HCT116 (cell line): Measurements from ENCODE around the gene OR52E2. TPM values are rescaled to one million over a fixed set of nuclear protein-coding genes. Genes with fewer than 3 reads are reported as not detected.
"Not testable (repeated sequence)": the region's sequence is repeated elsewhere in the genome, so short reads cannot be mapped to it uniquely, and the experiment has no call there.

ENCODE experiments used
- ATAC-seq: fragments of 200-7000 bp; cut with Tn5 transposase; 2 replicates; pipeline ENCODE4 v1.9.1; 2020; ENCODE audit warnings: mild to moderate bottlenecking, moderate library complexity
- BruUV-seq: library from RNA; stranded (reverse); fragments of 400-500 nt; replicated peaks from 2 replicates; lab custom pipeline; 2021; lab: Mats Ljungman, UMichigan
- CTCF ChIA-PET: fragments of 300-600 bp; sonication (Branson Sonifier 250); formaldehyde crosslinking; loops from one replicate; lab custom pipeline; 2021; ENCODE audit warnings: antibody characterized with exemption; lab: Charles Lee
- POLR2A ChIA-PET: fragments of 300-600, 350-600 bp; sonication (Branson Sonifier 250); formaldehyde crosslinking; loops from one replicate; lab custom pipeline; 2021; ENCODE audit warnings: antibody characterized with exemption; lab: Charles Lee
- RAD21 ChIA-PET, 2 experiments: fragments of 300-600 bp; sonication (Branson Sonifier 250); formaldehyde crosslinking; loops; one replicate each; lab custom pipeline; 2023; ENCODE audit warnings: low total read pairs in 2 of 2; ENCODE audit not compliant: uncharacterized antibody in 2 of 2, unreplicated experiment in 2 of 2, low non-redundant PET in 1 of 2; lab: Charles Lee
- DNase-seq: peaks from one replicate; pipeline ENCODE4 v3.0.0-alpha.2; 2010; ENCODE audit warnings: low read depth, low spot score
- H2AFZ ChIP-seq: fragments of 200-600 bp; shearing (Covaris generic), sonication (generic); 2 replicates; pipeline ENCODE4 v1.6.1; 2017; ENCODE audit warnings: low read depth, mixed run types, mixed read lengths, antibody characterized with exemption, low read length; ENCODE audit not compliant: poor library complexity, severe bottlenecking
- H3K27ac ChIP-seq: 2 replicates; pipeline ENCODE4 v1.5.1; 2012; ENCODE audit warnings: low read depth, low read length
- H3K27me3 ChIP-seq: fragments of 200-600 bp; sonication (generic); 2 replicates; pipeline ENCODE4 v1.6.1; 2016; ENCODE audit warnings: mixed run types, low read length, mixed read lengths; ENCODE audit not compliant: insufficient read depth
- H3K36me3 ChIP-seq, 2 experiments: fragments of 200-500 bp in 1 of 2; fragments of 200-600 bp in 1 of 2; sonication (Bioruptor generic) in 1 of 2; sonication (generic) in 1 of 2; 2 replicates each; pipeline versions ENCODE4 v1.5.1 to v1.6.1; 2014 to 2016; ENCODE audit warnings: low read length in 2 of 2, inconsistent platforms in 1 of 2, mixed read lengths in 1 of 2, mixed run types in 1 of 2; ENCODE audit not compliant: insufficient read depth in 2 of 2, control insufficient read depth in 1 of 2
- H3K4me1 ChIP-seq, 2 experiments: fragments of 200-600 bp in 1 of 2; sonication (generic) in 1 of 2; 2 replicates each; pipeline versions ENCODE4 v1.5.1 to v1.6.1; 2012 to 2017; ENCODE audit warnings: low read length in 2 of 2, inconsistent platforms in 1 of 2, mild to moderate bottlenecking in 1 of 2, mixed read lengths in 1 of 2, mixed run types in 1 of 2, moderate library complexity in 1 of 2; ENCODE audit not compliant: insufficient read depth in 2 of 2, control insufficient read depth in 1 of 2
- H3K4me2 ChIP-seq: fragments of 200-600 bp; sonication (generic); 2 replicates; pipeline ENCODE4 v1.6.1; 2017; ENCODE audit warnings: mixed run types, low read length, mixed read lengths
- H3K4me3 ChIP-seq, 2 experiments: fragments of 200-600 bp in 1 of 2; sonication (generic) in 1 of 2; replicated peaks in 1 of 2; 2 replicates each; pipeline ENCODE4 v1.5.1; 2011 to 2016; ENCODE audit warnings: low read length in 2 of 2, control low read depth in 1 of 2, low read depth in 1 of 2, mild to moderate bottlenecking in 1 of 2, mixed read lengths in 1 of 2, mixed run types in 1 of 2
- H3K79me2 ChIP-seq: fragments of 200-600 bp; sonication (generic); 2 replicates; pipeline ENCODE4 v1.6.1; 2017; ENCODE audit warnings: mild to moderate bottlenecking, mixed run types, low read length, moderate library complexity, mixed read lengths; ENCODE audit not compliant: insufficient read depth
- H3K9ac ChIP-seq: fragments of 200-600 bp; sonication (generic); 2 replicates; pipeline ENCODE4 v1.6.1; 2016; ENCODE audit warnings: low read length, mixed read lengths
- H3K9me2 ChIP-seq: fragments of 200-600 bp; sonication (generic), shearing (Covaris generic); 2 replicates; pipeline ENCODE4 v1.6.1; 2017; ENCODE audit warnings: mixed run types, mild to moderate bottlenecking, moderate library complexity; ENCODE audit not compliant: insufficient read depth
- H3K9me3 ChIP-seq, 2 experiments: fragments of 200-500 bp in 1 of 2; fragments of 200-600 bp in 1 of 2; sonication (Bioruptor generic) in 1 of 2; sonication (generic) in 1 of 2; 2 replicates each; pipeline ENCODE4 v1.6.1; 2014 to 2017; ENCODE audit warnings: low read length in 2 of 2, mixed read lengths in 2 of 2, inconsistent platforms in 1 of 2, low read depth in 1 of 2, mild to moderate bottlenecking in 1 of 2, mixed run types in 1 of 2, moderate library complexity in 1 of 2; ENCODE audit not compliant: control insufficient read depth in 1 of 2, insufficient read depth in 1 of 2
- H4K20me1 ChIP-seq: fragments of 200-600 bp; sonication (generic), shearing (Covaris generic); 2 replicates; pipeline ENCODE4 v1.6.1; 2017; ENCODE audit warnings: mixed run types, mild to moderate bottlenecking, moderate library complexity; ENCODE audit not compliant: insufficient read depth
- CBX3 ChIP-seq: IDR thresholded peaks from 2 replicates; pipeline ENCODE4 v1.6.1; 2012; ENCODE audit warnings: low read depth
- CEBPB ChIP-seq: IDR thresholded peaks from 2 replicates; pipeline ENCODE4 v1.6.1; 2012; ENCODE audit warnings: low read depth
- EZH2 ChIP-seq: fragments of 200-600 bp; sonication (generic); IDR thresholded peaks from 2 replicates; pipeline ENCODE4 v1.6.1; 2017; ENCODE audit warnings: antibody characterized with exemption, mixed run types
- EZH2phosphoT487 ChIP-seq: fragments of 200-600 bp; IDR thresholded peaks from 2 replicates; pipeline ENCODE4 v1.6.1; 2018; ENCODE audit warnings: antibody characterized with exemption, borderline replicate concordance
- FOSL1 ChIP-seq: IDR thresholded peaks from 2 replicates; pipeline ENCODE4 v1.6.1; 2012; ENCODE audit warnings: low read depth
- RAD21 ChIP-seq: IDR thresholded peaks from 2 replicates; pipeline ENCODE4 v1.6.1; 2012; ENCODE audit warnings: low read depth, mild to moderate bottlenecking
- SIN3A ChIP-seq: IDR thresholded peaks from 2 replicates; pipeline ENCODE4 v1.6.1; 2012; ENCODE audit warnings: low read depth
- SP1 ChIP-seq: IDR thresholded peaks from 2 replicates; pipeline ENCODE4 v1.6.1; 2012; ENCODE audit warnings: low read depth
- YY1 ChIP-seq: IDR thresholded peaks from 2 replicates; pipeline ENCODE4 v1.6.1; 2011; ENCODE audit warnings: low read length, low read depth, moderate library complexity, mild to moderate bottlenecking; ENCODE audit not compliant: insufficient replicate concordance; ENCODE audit errors: extremely low read depth
- ZFX ChIP-seq: fragments of 450-650 bp; IDR thresholded peaks from 2 replicates; pipeline ENCODE4 v1.6.1; 2017
- ZNF274 ChIP-seq: fragments of 200-500 bp; sonication (Bioruptor generic); IDR thresholded peaks from 2 replicates; pipeline ENCODE4 v1.6.1; 2014; ENCODE audit warnings: mild to moderate bottlenecking, low read depth, low read length, inconsistent platforms
- intact Hi-C: fragments of 100-400 bp; cut with micrococcal nuclease; formaldehyde crosslinking; loops from 2 replicates; pipeline ENCODE4 v1.10.0; 2022
- total RNA-seq: library from RNA; stranded (reverse); gene quantifications from one replicate; pipeline ENCODE4 v1.2.1, GENCODE V29; 2021; ENCODE audit not compliant: unreplicated experiment
- TF ChIP-seq, protein P1 (sequence below): IDR thresholded peaks from 2 replicates; pipeline ENCODE4 v1.6.1; 2012
- TF ChIP-seq, protein P2 (sequence below): IDR thresholded peaks from 2 replicates; pipeline ENCODE4 v1.6.1; 2012
- TF ChIP-seq, protein P3 (sequence below), 3 experiments: fragments of 200-600 bp in 1 of 3; sonication (generic) in 1 of 3; IDR thresholded peaks in 2 of 3; conservative IDR thresholded peaks in 1 of 3; 2 replicates each; pipeline ENCODE4 v1.5.1; 2012 to 2017; ENCODE audit warnings: low read depth in 2 of 3, low read length in 2 of 3, antibody characterized with exemption in 1 of 3, borderline replicate concordance in 1 of 3, control low read depth in 1 of 3, mild to moderate bottlenecking in 1 of 3, mixed read lengths in 1 of 3, mixed run types in 1 of 3, moderate library complexity in 1 of 3; ENCODE audit not compliant: insufficient read depth in 1 of 3

OR52E2 gene
- total RNA-seq, 1 experiment from 2014 or later = not detected

DNA sequence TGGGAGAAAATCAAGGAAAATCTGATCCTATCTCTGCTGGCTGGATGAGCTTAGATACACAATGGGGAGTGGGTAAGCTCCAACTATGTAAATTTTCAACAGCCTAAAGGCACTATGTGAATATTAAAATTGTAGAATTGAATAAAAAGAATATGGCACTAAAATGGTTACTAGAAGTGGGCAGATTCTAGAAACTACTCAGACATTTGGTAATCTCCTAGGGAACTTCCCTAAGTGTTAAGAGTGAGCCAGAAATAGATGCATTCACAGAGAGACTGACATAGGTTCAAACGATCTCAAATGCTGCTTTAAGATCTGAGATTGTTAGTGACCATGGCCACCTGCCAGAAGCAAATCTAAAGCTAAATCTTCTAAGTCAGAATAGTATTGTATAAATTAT, 5.6 kb upstream of the OR52E2 start:
- ChIA-PET CTCF (no interaction called here), POLR2A (no interaction called here), RAD21 (no interaction called here)
- Histone ChIP-seq H3K4me2 (no peak overlapping the region), H3K27me3 (peaks cover 76% of the 10 kb centered on the region), H2AFZ (no peak overlapping the region), H4K20me1 (no peaks in the 10 kb centered on the region), H3K4me1 (no peaks in the 10 kb centered on the region), H3K9me3 (no peaks in the 10 kb centered on the region), H3K9ac (no peak overlapping the region), H3K9me2 (no peaks in the 10 kb centered on the region), H3K36me3 (no peaks in the 10 kb centered on the region), H3K4me3 (no peak overlapping the region), H3K27ac (no peak overlapping the region), H3K79me2 (no peaks in the 10 kb centered on the region)
- DNase-seq (no peak), ATAC-seq (no peak)
- BruUV-seq = no TSS peak
- TF ChIP-seq, protein P1, sequence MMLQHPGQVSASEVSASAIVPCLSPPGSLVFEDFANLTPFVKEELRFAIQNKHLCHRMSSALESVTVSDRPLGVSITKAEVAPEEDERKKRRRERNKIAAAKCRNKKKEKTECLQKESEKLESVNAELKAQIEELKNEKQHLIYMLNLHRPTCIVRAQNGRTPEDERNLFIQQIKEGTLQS = no peak
- no peak for TF ChIP-seq EZH2
- TF ChIP-seq SIN3A = no peak
- no peak for TF ChIP-seq CBX3
- no peak for TF ChIP-seq FOSL1
- TF ChIP-seq ZFX = no peak
- TF ChIP-seq CEBPB = no peak
- TF ChIP-seq, protein P2, sequence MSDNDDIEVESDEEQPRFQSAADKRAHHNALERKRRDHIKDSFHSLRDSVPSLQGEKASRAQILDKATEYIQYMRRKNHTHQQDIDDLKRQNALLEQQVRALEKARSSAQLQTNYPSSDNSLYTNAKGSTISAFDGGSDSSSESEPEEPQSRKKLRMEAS = no peak
- TF ChIP-seq EZH2phosphoT487 = no peak
- no peak for TF ChIP-seq YY1
- no peak for TF ChIP-seq RAD21
- TF ChIP-seq, protein P3, sequence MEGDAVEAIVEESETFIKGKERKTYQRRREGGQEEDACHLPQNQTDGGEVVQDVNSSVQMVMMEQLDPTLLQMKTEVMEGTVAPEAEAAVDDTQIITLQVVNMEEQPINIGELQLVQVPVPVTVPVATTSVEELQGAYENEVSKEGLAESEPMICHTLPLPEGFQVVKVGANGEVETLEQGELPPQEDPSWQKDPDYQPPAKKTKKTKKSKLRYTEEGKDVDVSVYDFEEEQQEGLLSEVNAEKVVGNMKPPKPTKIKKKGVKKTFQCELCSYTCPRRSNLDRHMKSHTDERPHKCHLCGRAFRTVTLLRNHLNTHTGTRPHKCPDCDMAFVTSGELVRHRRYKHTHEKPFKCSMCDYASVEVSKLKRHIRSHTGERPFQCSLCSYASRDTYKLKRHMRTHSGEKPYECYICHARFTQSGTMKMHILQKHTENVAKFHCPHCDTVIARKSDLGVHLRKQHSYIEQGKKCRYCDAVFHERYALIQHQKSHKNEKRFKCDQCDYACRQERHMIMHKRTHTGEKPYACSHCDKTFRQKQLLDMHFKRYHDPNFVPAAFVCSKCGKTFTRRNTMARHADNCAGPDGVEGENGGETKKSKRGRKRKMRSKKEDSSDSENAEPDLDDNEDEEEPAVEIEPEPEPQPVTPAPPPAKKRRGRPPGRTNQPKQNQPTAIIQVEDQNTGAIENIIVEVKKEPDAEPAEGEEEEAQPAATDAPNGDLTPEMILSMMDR (IDR thresholded peaks at IDR 0.05 in 2 of 3, conservative IDR thresholded peaks at IDR 0.05 in 1 of 3; ENCODE audit: borderline replicate concordance in 1 of 3, insufficient read depth in 1 of 3, low read depth in 2 of 3, low read length in 2 of 3) = no peak
- no peak for TF ChIP-seq SP1
- no peak for TF ChIP-seq ZNF274
- intact Hi-C loops = no loop called here

DNA sequence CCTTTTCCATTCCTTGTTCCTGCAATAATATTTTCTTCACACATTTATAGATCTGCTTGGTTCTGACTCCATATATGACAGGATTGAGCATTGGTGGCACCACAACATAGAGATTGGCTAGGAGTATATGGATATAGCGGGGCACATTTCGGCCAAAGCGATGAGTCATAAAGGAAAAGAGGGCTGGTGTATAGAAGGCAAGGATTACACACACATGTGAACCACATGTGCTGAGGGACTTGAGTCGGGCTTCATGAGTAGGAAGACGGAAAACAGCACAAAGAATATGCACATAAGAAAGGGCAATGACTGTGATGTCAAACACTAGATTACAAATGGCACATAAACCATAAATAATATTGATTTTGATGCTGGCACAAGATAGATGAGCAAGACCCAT, 748 bp downstream of the OR52E2 start:
- ATAC-seq, POLR2A ChIA-PET, H3K9me2 ChIP-seq, DNase-seq, BruUV-seq, H3K4me3 ChIP-seq, H3K36me3 ChIP-seq, H3K4me1 ChIP-seq, CTCF ChIA-PET, RAD21 ChIA-PET, H3K4me2 ChIP-seq, H3K9me3 ChIP-seq, H3K79me2 ChIP-seq, H3K27ac ChIP-seq, H4K20me1 ChIP-seq, H3K9ac ChIP-seq, H2AFZ ChIP-seq: not testable (repeated sequence)
- intact Hi-C loops = loop anchor here (5.0 kb wide), 1 partner anchor 1809 kb away; no protein-coding TSS in a partner anchor
- H3K27me3 ChIP-seq = peaks cover 51% of the 10 kb centered on the region
